Measurements from ENCODE around the gene MBP.

- TF ChIP-seq, protein P1, sequence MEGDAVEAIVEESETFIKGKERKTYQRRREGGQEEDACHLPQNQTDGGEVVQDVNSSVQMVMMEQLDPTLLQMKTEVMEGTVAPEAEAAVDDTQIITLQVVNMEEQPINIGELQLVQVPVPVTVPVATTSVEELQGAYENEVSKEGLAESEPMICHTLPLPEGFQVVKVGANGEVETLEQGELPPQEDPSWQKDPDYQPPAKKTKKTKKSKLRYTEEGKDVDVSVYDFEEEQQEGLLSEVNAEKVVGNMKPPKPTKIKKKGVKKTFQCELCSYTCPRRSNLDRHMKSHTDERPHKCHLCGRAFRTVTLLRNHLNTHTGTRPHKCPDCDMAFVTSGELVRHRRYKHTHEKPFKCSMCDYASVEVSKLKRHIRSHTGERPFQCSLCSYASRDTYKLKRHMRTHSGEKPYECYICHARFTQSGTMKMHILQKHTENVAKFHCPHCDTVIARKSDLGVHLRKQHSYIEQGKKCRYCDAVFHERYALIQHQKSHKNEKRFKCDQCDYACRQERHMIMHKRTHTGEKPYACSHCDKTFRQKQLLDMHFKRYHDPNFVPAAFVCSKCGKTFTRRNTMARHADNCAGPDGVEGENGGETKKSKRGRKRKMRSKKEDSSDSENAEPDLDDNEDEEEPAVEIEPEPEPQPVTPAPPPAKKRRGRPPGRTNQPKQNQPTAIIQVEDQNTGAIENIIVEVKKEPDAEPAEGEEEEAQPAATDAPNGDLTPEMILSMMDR (conservative IDR thresholded peaks at IDR 0.05 in 1 of 2, IDR thresholded peaks at IDR 0.05 in 1 of 2; ENCODE audit: low read depth in 1 of 2, low read length in 2 of 2), result no peak
- TF ChIP-seq EZH2 (IDR thresholded peaks at IDR 0.05; ENCODE audit: low read length, missing control alignments), result no peak
Measured at GRCh38 chr18:76972846-76973519, 159.6 kb downstream of the MBP start.
